Gastroesophageal sphincter (tissue), 4 donors: ENCODE data around the gene KCNT1. TPM values are rescaled to one million over a fixed set of nuclear protein-coding genes. Genes with fewer than 3 reads are reported as not detected.

ENCODE experiments used
- ATAC-seq: fragments of 150-250 bp; one replicate; pipeline ENCODE4 v1.9.1; 2016; ENCODE audit warnings: mild to moderate bottlenecking, moderate library complexity
- H3K27ac ChIP-seq, 4 donors: fragments of 200-600 bp; sonication (generic) in 3 of 4; 1 replicate in 3 of 4; 2 replicates in 1 of 4; pipeline ENCODE4 v1.5.1; 2016 to 2019
- H3K27me3 ChIP-seq: fragments of 200-600 bp; sonication (generic); one replicate; pipeline ENCODE4 v1.5.1; 2019
- H3K36me3 ChIP-seq, 2 donors: fragments of 200-600 bp; sonication (generic); one replicate each; pipeline ENCODE4 v1.5.1; 2019; ENCODE audit warnings: control low read depth in 1 of 2
- H3K4me1 ChIP-seq, 3 donors: fragments of 200-600 bp; sonication (generic); 1 replicate in 2 of 3; 2 replicates in 1 of 3; pipeline ENCODE4 v1.5.1; 2016 to 2019; ENCODE audit warnings: control low read depth in 2 of 3
- H3K4me3 ChIP-seq, 2 donors: fragments of 200-600 bp; sonication (generic); one replicate each; pipeline ENCODE4 v1.5.1; 2019; ENCODE audit warnings: mild to moderate bottlenecking in 1 of 2, moderate library complexity in 1 of 2
- H3K9me3 ChIP-seq, 3 donors: fragments of 200-600 bp; sonication (generic); one replicate each; pipeline ENCODE4 v1.5.1; 2017 to 2019; ENCODE audit warnings: control low read depth in 2 of 3
- CTCF ChIP-seq, 4 experiments: fragments of 200-600 bp in 2 of 4; fragments of 450-650 bp in 2 of 4; sonication (generic) in 1 of 4; IDR thresholded peaks; one replicate each; pipeline ENCODE4 v1.5.1; 2017 to 2019; ENCODE audit warnings: antibody characterized with exemption in 4 of 4, mild to moderate bottlenecking in 2 of 4, moderate library complexity in 2 of 4
- EP300 ChIP-seq: sonication (generic); formaldehyde crosslinking; IDR thresholded peaks from one replicate; pipeline ENCODE4 v1.6.1; 2017; ENCODE audit warnings: antibody characterized with exemption, mild to moderate bottlenecking
- POLR2A ChIP-seq, 2 donors: fragments of 450-650 bp; IDR thresholded peaks; one replicate each; pipeline ENCODE4 v1.6.1; 2017; ENCODE audit warnings: antibody characterized with exemption in 2 of 2, mild to moderate bottlenecking in 2 of 2, moderate library complexity in 1 of 2
- POLR2AphosphoS5 ChIP-seq: sonication (generic); formaldehyde crosslinking; IDR thresholded peaks from one replicate; pipeline ENCODE4 v1.6.1; 2017; ENCODE audit warnings: antibody characterized with exemption
- WGBS, 2 donors: methylation state at CpG; one replicate each; pipeline ENCODE4 v1.1.5; 2018; ENCODE audit warnings: low coverage in 1 of 2; 5-methylcytosine and 5-hydroxymethylcytosine counted together
- total RNA-seq, 4 donors: library from RNA; depleted of rRNA; stranded (reverse); fragments of >200 nt; gene quantifications; one replicate each; pipeline ENCODE4 v1.1.0, GENCODE V29; 2016

The KCNT1 gene
- total RNA-seq: under 1 TPM in 1 of 4 donors, not detected in 3; 0.19 TPM

- peaks cover 0 to 16% (median 8%) of the 10 kb centered on the region in 3 donors for H3K4me1 ChIP-seq
- 4% methylated on average over 11 of the region's 66 CpGs; no CpG with 5 or more reads in 1 of the 2 donors for WGBS, 2 donors
- no peaks in the 10 kb centered on the region for H3K9me3 ChIP-seq
- H3K27ac ChIP-seq: no peak within 1 kb of the TSS
- ATAC-seq: peak; percentile 57
- peak in 3 of 4 experiments; percentile 73 to 95 (median 84) for TF ChIP-seq CTCF (IDR thresholded peaks at IDR 0.05)
- TF ChIP-seq EP300: no peak
- TF ChIP-seq POLR2A (IDR thresholded peaks at IDR 0.05): no peak
- no peak for TF ChIP-seq POLR2AphosphoS5
- H3K36me3 ChIP-seq: no peaks in the 10 kb centered on the region
- peaks cover 84% of the 10 kb centered on the region for H3K27me3 ChIP-seq
- H3K4me3 ChIP-seq: peak within 1 kb of the TSS in 1 of 2 donors; percentile 32
Measured at GRCh38 chr9:135701959-135702721, at the start of gene KCNT1. TSS of gene KCNT1 (plus strand) at chr9:135702185. CDS start at chr9:135702259, 74 bp downstream.

GRCh38 chr9:135655317-135655716 lies 46.7 kb upstream of the KCNT1 start:
- no peaks in the 10 kb centered on the region for H3K9me3 ChIP-seq
- no CpG with 5 or more reads among the region's 8 CpGs for WGBS, 2 donors
- no peaks in the 10 kb centered on the region for H3K4me1 ChIP-seq
- no peak overlapping the region for H3K27ac ChIP-seq
- H3K36me3 ChIP-seq: no peaks in the 10 kb centered on the region
- H3K4me3 ChIP-seq: no peak overlapping the region
- no peak for TF ChIP-seq EP300
- TF ChIP-seq POLR2A (IDR thresholded peaks at IDR 0.05): no peak
- no peak for TF ChIP-seq CTCF (IDR thresholded peaks at IDR 0.05)
- TF ChIP-seq POLR2AphosphoS5: no peak
- ATAC-seq: no peak
- H3K27me3 ChIP-seq: peaks cover 21% of the 10 kb centered on the region

- Histone ChIP-seq H3K27me3 (peaks cover 23% of the 10 kb centered on the region), H3K36me3 (no peaks in the 10 kb centered on the region), H3K27ac (no peak overlapping the region), H3K9me3 (no peaks in the 10 kb centered on the region), H3K4me3 (no peak overlapping the region), H3K4me1 (no peaks in the 10 kb centered on the region)
- ATAC-seq: no peak
- TF ChIP-seq EP300 (no peak), POLR2AphosphoS5 (no peak), POLR2A (IDR thresholded peaks at IDR 0.05) (no peak), CTCF (IDR thresholded peaks at IDR 0.05) (no peak)
- 68 to 79% methylated on average over 7 to 9 of the region's 15 CpGs for WGBS, 2 donors
Measured at GRCh38 chr9:135657416-135657815, 44.6 kb upstream of the KCNT1 start.

GRCh38 chr9:135659252-135659651 lies 42.7 kb upstream of the KCNT1 start:
- H3K9me3 ChIP-seq: no peaks in the 10 kb centered on the region
- H3K36me3 ChIP-seq: no peaks in the 10 kb centered on the region
- ATAC-seq: no peak
- H3K4me3 ChIP-seq: no peak overlapping the region
- 75 to 89% methylated on average over 6 to 9 of the region's 13 CpGs for WGBS, 2 donors
- no peak for TF ChIP-seq POLR2A (IDR thresholded peaks at IDR 0.05)
- TF ChIP-seq EP300: no peak
- no peak for TF ChIP-seq CTCF (IDR thresholded peaks at IDR 0.05)
- TF ChIP-seq POLR2AphosphoS5: no peak
- no peaks in the 10 kb centered on the region for H3K4me1 ChIP-seq
- H3K27me3 ChIP-seq: peaks cover 39% of the 10 kb centered on the region
- no peak overlapping the region for H3K27ac ChIP-seq

DNA sequence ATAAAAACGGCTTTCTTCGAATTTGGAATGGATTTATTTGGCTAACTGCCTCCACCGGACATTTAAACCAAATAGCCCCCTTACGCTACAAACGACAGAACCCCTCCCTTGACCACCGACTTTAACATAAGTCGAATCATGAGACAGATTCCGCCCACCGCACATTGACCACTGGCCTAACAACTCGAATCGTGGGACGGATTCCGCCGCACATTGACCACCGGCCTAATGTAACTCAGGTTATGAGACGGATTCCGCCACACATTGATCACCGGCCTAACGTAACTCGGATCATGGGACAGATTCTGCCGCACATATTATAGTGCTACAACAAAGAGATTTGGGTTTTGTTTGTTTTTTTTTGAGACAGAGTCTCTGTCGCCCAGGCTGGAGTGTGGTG lies 41.6 kb upstream of the KCNT1 start:
- no peaks in the 10 kb centered on the region for H3K9me3 ChIP-seq
- H3K36me3 ChIP-seq: no peaks in the 10 kb centered on the region
- TF ChIP-seq POLR2AphosphoS5: no peak
- TF ChIP-seq EP300: no peak
- TF ChIP-seq POLR2A (IDR thresholded peaks at IDR 0.05): no peak
- no peak for TF ChIP-seq CTCF (IDR thresholded peaks at IDR 0.05)

More for the DNA sequence above, 41.6 kb upstream of the KCNT1 start:
- Histone ChIP-seq H3K4me1 (no peaks in the 10 kb centered on the region), H3K27me3 (peaks cover 46% of the 10 kb centered on the region), H3K4me3 (no peak overlapping the region), H3K27ac (no peak overlapping the region)
- no peak for ATAC-seq
- WGBS, 2 donors: 88 to 92% methylated on average over 15 to 22 of the region's 22 CpGs
